ENCODE measurements around the gene NFATC4.

NFATC4 gene

GRCh38 chr14:24390701-24391468, 22.9 kb downstream of the NFATC4 start:
- no peak for DNase-seq

GRCh38 chr14:24392325-24393091, 24.5 kb downstream of the NFATC4 start:
- DNase-seq, result no peak

- no peak for DNase-seq
Measured at GRCh38 chr14:24394275-24394674, 26.3 kb downstream of the NFATC4 start.

GRCh38 chr14:24395609-24396582, 27.9 kb downstream of the NFATC4 start:
- no peak for DNase-seq

- no peak for DNase-seq
Measured at GRCh38 chr14:24397639-24398292, 29.8 kb downstream of the NFATC4 start.

GRCh38 chr14:24398293-24398652, 30.3 kb downstream of the NFATC4 start:
- no peak for DNase-seq

GRCh38 chr14:24398653-24399446, 30.9 kb downstream of the NFATC4 start, which contains the start of gene NYNRIN:
TSS of gene NYNRIN (plus strand) at chr14:24399003. CDS start at chr14:24399247, 244 bp downstream.
- DNase-seq, result peak; percentile 8

- no peak for DNase-seq
Measured at GRCh38 chr14:24399447-24399822, 31.5 kb downstream of the NFATC4 start.

GRCh38 chr14:24399999-24400718, 32.2 kb downstream of the NFATC4 start:
- DNase-seq, result no peak

GRCh38 chr14:24401810-24402702, 34.1 kb downstream of the NFATC4 start:
- DNase-seq, result no peak

- no peak for DNase-seq
Measured at GRCh38 chr14:24403294-24403998, 35.5 kb downstream of the NFATC4 start.

- no peak for DNase-seq
Measured at GRCh38 chr14:24404814-24405213, 36.8 kb downstream of the NFATC4 start.

GRCh38 chr14:24406416-24406815, 38.4 kb downstream of the NFATC4 start:
- DNase-seq, result no peak

GRCh38 chr14:24407608-24408325, 39.8 kb downstream of the NFATC4 start:
- DNase-seq, result no peak

GRCh38 chr14:24408764-24409163, 40.8 kb downstream of the NFATC4 start:
- no peak for DNase-seq

- no peak for DNase-seq
Measured at GRCh38 chr14:24409192-24409591, 41.2 kb downstream of the NFATC4 start.

- DNase-seq, result no peak
Measured at GRCh38 chr14:24409956-24410355, 42.0 kb downstream of the NFATC4 start.

Measured in CD4-positive, alpha-beta T cell treated with Interleukin-4 for 4 hours (primary cell).